Measurements from ENCODE around the gene CD80. TPM values are rescaled to one million over a fixed set of nuclear protein-coding genes. Genes with fewer than 3 reads are reported as not detected.

The CD80 gene
- total RNA-seq, 1 donor from 2014 or later: not detected

DNA sequence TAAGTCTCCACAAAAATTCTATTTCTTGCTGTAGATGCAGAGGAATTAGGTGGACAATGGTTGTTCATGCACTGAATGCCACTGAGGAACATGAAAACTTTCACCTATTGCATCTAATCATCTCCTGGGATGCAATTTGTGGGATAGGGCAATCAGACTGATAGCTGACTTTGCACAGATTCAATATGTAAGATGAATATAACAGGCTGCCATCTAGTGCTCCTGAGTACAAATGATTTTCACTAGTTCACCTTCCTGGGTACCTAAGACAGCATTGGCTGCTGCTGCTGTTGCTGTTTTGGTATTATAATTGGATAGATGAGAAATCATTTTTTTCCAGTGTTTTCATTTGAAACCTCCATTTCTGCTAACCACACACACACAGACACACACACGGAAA lies 41.4 kb downstream of the CD80 start:
- no peaks in the 10 kb centered on the region for H3K9me3 ChIP-seq (replicated peaks)
- TF ChIP-seq, protein P1, sequence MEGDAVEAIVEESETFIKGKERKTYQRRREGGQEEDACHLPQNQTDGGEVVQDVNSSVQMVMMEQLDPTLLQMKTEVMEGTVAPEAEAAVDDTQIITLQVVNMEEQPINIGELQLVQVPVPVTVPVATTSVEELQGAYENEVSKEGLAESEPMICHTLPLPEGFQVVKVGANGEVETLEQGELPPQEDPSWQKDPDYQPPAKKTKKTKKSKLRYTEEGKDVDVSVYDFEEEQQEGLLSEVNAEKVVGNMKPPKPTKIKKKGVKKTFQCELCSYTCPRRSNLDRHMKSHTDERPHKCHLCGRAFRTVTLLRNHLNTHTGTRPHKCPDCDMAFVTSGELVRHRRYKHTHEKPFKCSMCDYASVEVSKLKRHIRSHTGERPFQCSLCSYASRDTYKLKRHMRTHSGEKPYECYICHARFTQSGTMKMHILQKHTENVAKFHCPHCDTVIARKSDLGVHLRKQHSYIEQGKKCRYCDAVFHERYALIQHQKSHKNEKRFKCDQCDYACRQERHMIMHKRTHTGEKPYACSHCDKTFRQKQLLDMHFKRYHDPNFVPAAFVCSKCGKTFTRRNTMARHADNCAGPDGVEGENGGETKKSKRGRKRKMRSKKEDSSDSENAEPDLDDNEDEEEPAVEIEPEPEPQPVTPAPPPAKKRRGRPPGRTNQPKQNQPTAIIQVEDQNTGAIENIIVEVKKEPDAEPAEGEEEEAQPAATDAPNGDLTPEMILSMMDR (IDR thresholded peaks at IDR 0.05; ENCODE audit: borderline replicate concordance): no peak
- H3K27me3 ChIP-seq (ENCODE audit: low read depth): no peaks in the 10 kb centered on the region
- H3K36me3 ChIP-seq: peaks cover 95% of the 10 kb centered on the region
- no peak for DNase-seq
- peaks cover 18% of the 10 kb centered on the region for H3K4me1 ChIP-seq
- peak overlapping the region; percentile 7 for H3K4me3 ChIP-seq
- intact Hi-C loops (cut with micrococcal nuclease): no loop called here
- peak overlapping the region; percentile 84 for H3K27ac ChIP-seq (replicated peaks)

DNA sequence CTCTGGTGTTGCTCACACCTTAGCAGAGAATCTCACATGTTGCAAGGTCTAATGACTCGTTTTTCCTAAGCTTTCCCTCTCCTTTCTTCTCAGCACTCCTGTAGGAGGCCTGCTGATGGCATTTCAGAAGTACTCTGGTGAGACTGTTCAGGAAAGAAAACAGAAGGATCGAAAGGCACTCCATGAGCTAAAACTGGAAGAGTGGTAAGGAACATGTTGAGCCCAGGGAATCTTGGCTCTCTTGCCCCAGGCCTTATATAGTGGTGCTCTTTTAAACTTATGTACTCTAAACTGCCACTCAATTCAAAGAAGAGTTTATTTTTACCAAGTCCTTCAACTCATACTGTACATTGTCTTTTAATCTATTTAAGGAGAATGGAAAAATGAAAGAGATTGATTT lies 42.3 kb downstream of the CD80 start:
- Histone ChIP-seq H3K27ac (replicated peaks) (peak overlapping the region; percentile 84), H3K36me3 (peaks cover 98% of the 10 kb centered on the region), H3K27me3 (ENCODE audit: low read depth) (no peaks in the 10 kb centered on the region), H3K9me3 (replicated peaks) (no peaks in the 10 kb centered on the region), H3K4me3 (no peak overlapping the region), H3K4me1 (peaks cover 18% of the 10 kb centered on the region)
- TF ChIP-seq, protein P1 (IDR thresholded peaks at IDR 0.05; ENCODE audit: borderline replicate concordance): no peak
- peak; percentile 17 for DNase-seq
- intact Hi-C loops (cut with micrococcal nuclease): no loop called here

DNA sequence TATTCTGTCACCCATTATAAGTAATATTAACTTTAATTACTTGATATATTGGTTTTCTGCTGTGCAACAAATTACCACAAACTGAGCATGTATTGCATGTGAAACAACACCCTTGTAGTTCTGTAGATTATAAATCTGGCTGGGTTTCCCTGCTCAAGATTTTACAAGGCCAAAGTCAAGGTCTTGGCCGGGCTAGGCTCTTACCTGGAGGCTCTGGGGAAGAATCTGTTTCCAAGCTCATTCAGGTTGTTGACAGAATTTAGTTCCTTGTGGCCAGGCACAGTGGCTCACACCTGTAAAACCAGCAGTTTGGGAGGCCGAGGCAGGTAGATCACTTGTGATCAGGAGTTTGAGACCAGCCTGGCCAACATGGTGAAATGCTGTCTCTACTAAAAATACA lies 44.8 kb downstream of the CD80 start:
- Histone ChIP-seq H3K27ac (replicated peaks) (peak overlapping the region; percentile 84), H3K27me3 (ENCODE audit: low read depth) (no peaks in the 10 kb centered on the region), H3K4me3 (no peak overlapping the region), H3K4me1 (peaks cover 26% of the 10 kb centered on the region), H3K9me3 (replicated peaks) (no peaks in the 10 kb centered on the region), H3K36me3 (peaks cover 98% of the 10 kb centered on the region)
- intact Hi-C loops (cut with micrococcal nuclease): no loop called here
- TF ChIP-seq, protein P1 (IDR thresholded peaks at IDR 0.05; ENCODE audit: borderline replicate concordance): no peak
- no peak for DNase-seq

DNA sequence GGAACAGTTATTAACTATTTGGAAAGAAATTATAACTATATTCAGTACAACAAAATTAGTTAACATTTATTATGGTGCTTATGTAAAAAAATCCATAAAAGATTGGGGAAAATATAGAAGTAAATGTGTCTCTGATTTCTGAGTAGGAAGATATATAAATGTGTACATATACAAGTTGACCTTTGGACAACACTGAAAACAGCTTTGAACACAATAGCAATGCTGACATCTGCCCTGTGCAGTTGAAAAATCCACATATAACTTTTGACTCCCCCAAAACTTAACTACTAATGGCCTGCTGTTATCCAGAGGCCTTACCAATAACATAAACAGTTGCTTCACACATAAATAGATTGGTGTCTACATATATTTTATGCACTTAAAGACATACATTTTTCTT lies 48.7 kb downstream of the CD80 start:
- peaks cover 24% of the 10 kb centered on the region for H3K4me1 ChIP-seq
- H3K4me3 ChIP-seq: no peak overlapping the region
- no peak overlapping the region for H3K27ac ChIP-seq (replicated peaks)
- H3K36me3 ChIP-seq: peaks cover 95% of the 10 kb centered on the region
- TF ChIP-seq, protein P1 (IDR thresholded peaks at IDR 0.05; ENCODE audit: borderline replicate concordance): no peak
- intact Hi-C loops (cut with micrococcal nuclease): no loop called here
- H3K27me3 ChIP-seq (ENCODE audit: low read depth): no peaks in the 10 kb centered on the region
- no peaks in the 10 kb centered on the region for H3K9me3 ChIP-seq (replicated peaks)
- no peak for DNase-seq

DNA sequence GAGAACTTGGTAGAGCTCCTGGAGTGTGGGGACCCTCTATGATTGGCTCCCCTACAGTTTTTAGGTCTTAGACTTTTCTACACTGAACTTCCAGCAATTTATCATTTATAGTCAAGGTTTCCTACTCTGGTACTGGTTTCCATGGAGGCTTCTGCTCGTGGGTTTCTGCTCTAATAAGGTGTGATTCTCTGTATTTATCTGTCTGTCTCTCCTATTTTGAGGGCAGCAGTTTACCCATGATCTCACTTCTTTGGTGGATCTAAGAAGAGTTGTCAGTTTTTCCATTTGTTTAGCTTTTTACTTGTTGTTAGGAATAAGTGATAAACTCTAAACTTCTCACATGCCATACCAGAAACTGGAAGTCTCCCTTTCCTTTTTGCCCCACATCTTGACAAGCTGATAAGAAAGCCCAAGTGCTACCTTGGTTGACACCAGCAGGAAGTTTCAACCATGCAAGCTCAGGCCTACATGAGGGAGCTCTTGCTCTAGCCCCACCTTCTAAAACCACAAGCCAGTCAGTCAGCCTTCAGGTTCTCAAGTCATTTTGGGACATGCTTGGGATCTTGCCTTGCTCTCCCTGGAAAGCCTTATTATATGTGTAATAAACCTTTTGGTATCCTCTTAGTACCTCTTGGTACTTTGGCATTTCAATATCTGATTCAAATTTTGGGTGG lies 51.1 kb downstream of the CD80 start:
- TF ChIP-seq, protein P1 (IDR thresholded peaks at IDR 0.05; ENCODE audit: borderline replicate concordance): no peak
- H3K27ac ChIP-seq (replicated peaks): no peak overlapping the region
- H3K4me3 ChIP-seq: no peak overlapping the region
- intact Hi-C loops (cut with micrococcal nuclease): no loop called here
- H3K4me1 ChIP-seq: peaks cover 24% of the 10 kb centered on the region
- DNase-seq: no peak
- H3K36me3 ChIP-seq: peaks cover 95% of the 10 kb centered on the region
- H3K27me3 ChIP-seq (ENCODE audit: low read depth): no peaks in the 10 kb centered on the region
- H3K9me3 ChIP-seq (replicated peaks): no peaks in the 10 kb centered on the region

Measured in left ventricle myocardium inferior (tissue), 1 donor.